A549 (cell line): Measurements from ENCODE around the gene LAPTM5. TPM values are rescaled to one million over a fixed set of nuclear protein-coding genes. Genes with fewer than 3 reads are reported as not detected.

Source experiments
- ATAC-seq, 2 experiments: fragments of 200-7000 bp in 1 of 2; fragments of >200 bp in 1 of 2; cut with Nextera tagmentation in 1 of 2; cut with Tn5 transposase in 1 of 2; 3 replicates each; pipeline versions ENCODE4 v1.8.0 to v1.9.1; 2018 to 2020; ENCODE audit warnings: mild to moderate bottlenecking in 1 of 2, moderate library complexity in 1 of 2
- CTCF ChIA-PET: fragments of 300-600 bp; sonication (Branson Sonifier 250); formaldehyde crosslinking; extraction: SDS; loops from one replicate; lab custom pipeline; 2021; ENCODE audit warnings: antibody characterized with exemption, inconsistent platforms; lab: Yijun Ruan, JAX
- POLR2A ChIA-PET: fragments of 350-600 bp; formaldehyde crosslinking; extraction: SDS; loops from one replicate; lab custom pipeline; 2021; ENCODE audit warnings: antibody characterized with exemption, inconsistent platforms; lab: Yijun Ruan, JAX
- DNase-seq, 2 experiments: peaks; one replicate each; pipeline versions ENCODE4 v3.0.0 to v3.0.0-alpha.2; 2011 to 2016; ENCODE audit warnings: low read depth in 1 of 2, low spot score in 1 of 2
- FAIRE-seq: peaks from 2 replicates; lab custom pipeline; 2011; peaks lifted over from hg19 to GRCh38; lab: Jason Lieb, UNC
- H3K27ac ChIP-seq, 2 experiments: fragments of >200 bp; sonication (Bioruptor Twin); formaldehyde crosslinking; 3 replicates each; pipeline ENCODE4 v1.5.1; 2016 to 2017
- H3K4me1 ChIP-seq: fragments of >200 bp; sonication (Bioruptor Twin); formaldehyde crosslinking; 3 replicates; pipeline ENCODE4 v1.6.1; 2016
- H3K4me2 ChIP-seq: fragments of >200 bp; sonication (Bioruptor Twin); formaldehyde crosslinking; 3 replicates; pipeline ENCODE4 v1.6.1; 2016
- H3K4me3 ChIP-seq: fragments of >200 bp; sonication (Bioruptor Twin); formaldehyde crosslinking; 3 replicates; pipeline ENCODE4 v1.5.1; 2016
- H3K9me3 ChIP-seq: fragments of >200 bp; sonication (Bioruptor Twin); formaldehyde crosslinking; 3 replicates; pipeline ENCODE4 v1.6.1; 2016
- ATOH8 ChIP-seq: fragments of 250-450 bp; sonication (Bioruptor Pico); IDR thresholded peaks from 2 replicates; pipeline ENCODE4 v1.5.0; 2020; ENCODE audit warnings: low read depth, mild to moderate bottlenecking, moderate library complexity
- CBX2 ChIP-seq: fragments of 200-600 bp; sonication (generic); IDR thresholded peaks from 2 replicates; pipeline ENCODE4 v1.6.1; 2016; ENCODE audit warnings: low read depth, mild to moderate bottlenecking, borderline replicate concordance
- CBX8 ChIP-seq: fragments of 200-600 bp; sonication (generic); IDR thresholded peaks from 2 replicates; pipeline ENCODE4 v1.6.1; 2016
- CHD2 ChIP-seq: fragments of 150-350 bp; IDR thresholded peaks from 2 replicates; pipeline ENCODE4 v1.6.1; 2014; ENCODE audit warnings: low read length; ENCODE audit not compliant: partially characterized antibody
- CHD4 ChIP-seq: fragments of 200-600 bp; sonication (generic); IDR thresholded peaks from 2 replicates; pipeline ENCODE4 v1.6.1; 2016; ENCODE audit warnings: antibody characterized with exemption, mild to moderate bottlenecking, borderline replicate concordance
- E2F6 ChIP-seq: IDR thresholded peaks from 2 replicates; pipeline ENCODE4 v1.6.1; 2012; ENCODE audit warnings: low read depth, borderline replicate concordance
- EHMT2 ChIP-seq: fragments of 200-600 bp; sonication (generic); IDR thresholded peaks from 2 replicates; pipeline ENCODE4 v1.6.1; 2016; ENCODE audit warnings: antibody characterized with exemption, low read depth, mild to moderate bottlenecking, moderate library complexity
- FOSB ChIP-seq: fragments of 250-450 bp; sonication (Bioruptor Pico); IDR thresholded peaks from 2 replicates; pipeline ENCODE4 v1.5.0; 2020; ENCODE audit warnings: mild to moderate bottlenecking, moderate library complexity
- FOXS1 ChIP-seq: fragments of 250-450 bp; sonication (Bioruptor Pico); IDR thresholded peaks from 2 replicates; pipeline ENCODE4 v1.5.0; 2020; ENCODE audit warnings: mild to moderate bottlenecking, moderate library complexity
- HMGXB4 ChIP-seq: fragments of 250-450 bp; sonication (Bioruptor Pico); IDR thresholded peaks from 2 replicates; pipeline ENCODE4 v1.5.0; 2021; ENCODE audit warnings: mild to moderate bottlenecking, moderate library complexity, borderline replicate concordance
- HOXB5 ChIP-seq: fragments of 250-450 bp; sonication (Bioruptor Pico); IDR thresholded peaks from 2 replicates; pipeline ENCODE4 v1.5.0; 2020; ENCODE audit warnings: mild to moderate bottlenecking, moderate library complexity
- KDM5A ChIP-seq: fragments of 200-600 bp; sonication (generic); IDR thresholded peaks from 2 replicates; pipeline ENCODE4 v1.6.1; 2016; ENCODE audit warnings: antibody characterized with exemption, mild to moderate bottlenecking
- MAFK ChIP-seq: fragments of 450-650 bp; IDR thresholded peaks from 2 replicates; pipeline ENCODE4 v1.6.1; 2014; ENCODE audit not compliant: partially characterized antibody
- MAX ChIP-seq: IDR thresholded peaks from 2 replicates; pipeline ENCODE4 v1.6.1; 2012
- MAZ ChIP-seq: fragments of 150-350 bp; IDR thresholded peaks from 2 replicates; pipeline ENCODE4 v1.6.1; 2014; ENCODE audit warnings: antibody characterized with exemption, low read depth, low read length, borderline replicate concordance
- NPAS2 ChIP-seq: fragments of 250-450 bp; sonication (Bioruptor Pico); IDR thresholded peaks from 2 replicates; pipeline ENCODE4 v1.8.0; 2022; ENCODE audit warnings: mild to moderate bottlenecking, moderate library complexity, borderline replicate concordance
- PBX3 ChIP-seq: IDR thresholded peaks from 2 replicates; pipeline ENCODE4 v1.6.1; 2012
- PHF8 ChIP-seq: fragments of 200-600 bp; sonication (generic); IDR thresholded peaks from 2 replicates; pipeline ENCODE4 v1.6.1; 2016; ENCODE audit warnings: low read depth, mild to moderate bottlenecking, antibody characterized with exemption, moderate library complexity, borderline replicate concordance
- RAD21 ChIP-seq, 2 experiments: fragments of >200 bp in 1 of 2; sonication (Bioruptor Twin) in 1 of 2; formaldehyde crosslinking in 1 of 2; IDR thresholded peaks in 1 of 2; conservative IDR thresholded peaks in 1 of 2; 2 replicates in 1 of 2; 3 replicates in 1 of 2; pipeline ENCODE4 v1.6.1; 2012 to 2018; ENCODE audit warnings: inconsistent platforms in 1 of 2
- RFX5 ChIP-seq: fragments of 450-650 bp; IDR thresholded peaks from 2 replicates; pipeline ENCODE4 v1.7.1; 2014; ENCODE audit warnings: antibody characterized with exemption, mild to moderate bottlenecking, moderate library complexity
- SMC3 ChIP-seq: fragments of >200 bp; sonication (Bioruptor Twin); formaldehyde crosslinking; IDR thresholded peaks from 3 replicates; pipeline ENCODE4 v1.6.1; 2018; ENCODE audit warnings: inconsistent platforms
- TFCP2L1 ChIP-seq: fragments of 250-450 bp; sonication (Bioruptor Pico); IDR thresholded peaks from 2 replicates; pipeline ENCODE4 v1.5.0; 2021; ENCODE audit warnings: mild to moderate bottlenecking
- TP53 ChIP-seq: fragments of 250-450 bp; sonication (Bioruptor Pico); IDR thresholded peaks from 2 replicates; pipeline ENCODE4 v1.5.0; 2021; ENCODE audit warnings: mild to moderate bottlenecking, moderate library complexity
- USF2 ChIP-seq: fragments of 450-650 bp; IDR thresholded peaks from 2 replicates; pipeline ENCODE4 v1.6.1; 2014; ENCODE audit warnings: antibody characterized with exemption
- ZC3H11A ChIP-seq: fragments of 450-650 bp; IDR thresholded peaks from 2 replicates; pipeline ENCODE4 v1.6.1; 2014; ENCODE audit warnings: antibody characterized with exemption, mild to moderate bottlenecking
- WGBS: methylation state at CpG from one replicate; pipeline ENCODE4 v1.1.6; 2017; ENCODE audit errors: missing lambda C conversion rate; 5-methylcytosine and 5-hydroxymethylcytosine counted together
- polyA plus RNA-seq, 4 experiments: library from polyadenylated mRNA; depleted of rRNA in 3 of 4; stranded (reverse); fragments of >200 nt; fragmentation: RNase III in 1 of 4; extraction: RNeasy Plus Mini Kit Qiagen cat#74134 plus additional on column Dnase treatment in 1 of 4; gene quantifications; 2 replicates in 3 of 4; 3 replicates in 1 of 4; pipeline ENCODE4 v1.2.3, GENCODE V29; 2011 to 2017

LAPTM5 gene
- polyA plus RNA-seq, 2 of the 4 experiments (the other 2 are of a cell fraction): 0.06 to 0.22 TPM

- ATAC-seq (no peak), DNase-seq (no peak), FAIRE-seq (no peak)
- H3K4me1 ChIP-seq: no peaks in the 10 kb centered on the region
- no peak overlapping the region for H3K4me3 ChIP-seq
- POLR2A ChIA-PET: no interaction called here
- CTCF ChIA-PET: interaction anchor here (10.6 kb wide), 1 partner anchor 53 kb away, joined by 251 read pairs; the partner anchor contains the start of gene MATN1
- no peaks in the 10 kb centered on the region for H3K9me3 ChIP-seq
- no peak overlapping the region for H3K4me2 ChIP-seq
- TF ChIP-seq SMC3 (no peak), KDM5A (no peak), ATOH8 (no peak), USF2 (no peak), HMGXB4 (CRISPR knock-in tag) (no peak), NPAS2 (CRISPR knock-in tag) (no peak), TFCP2L1 (no peak), ZC3H11A (no peak), PBX3 (no peak), E2F6 (no peak), EHMT2 (no peak), FOXS1 (no peak), HOXB5 (no peak), PHF8 (no peak), CHD4 (no peak), CBX2 (no peak), CHD2 (no peak), MAZ (no peak), RAD21 (conservative IDR thresholded peaks at IDR 0.05 in 1 of 2, IDR thresholded peaks at IDR 0.05 in 1 of 2) (no peak)
- 77% methylated on average over 14 of the region's 18 CpGs for WGBS
- H3K27ac ChIP-seq: no peak overlapping the region
These were observed 18.8 kb upstream of the LAPTM5 start for GRCh38 chr1:30776097-30777059.

GRCh38 chr1:30775433-30775975 lies 17.9 kb upstream of the LAPTM5 start:
- Histone ChIP-seq H3K27ac (no peak overlapping the region), H3K4me1 (no peaks in the 10 kb centered on the region), H3K9me3 (no peaks in the 10 kb centered on the region), H3K4me3 (no peak overlapping the region), H3K4me2 (no peak overlapping the region)
- ChIA-PET POLR2A (no interaction called here), CTCF (interaction anchor here (10.6 kb wide), 1 partner anchor 52 kb away, joined by 251 read pairs; the partner anchor contains the start of gene MATN1)
- 76% methylated on average over 7 of the region's 12 CpGs for WGBS
- DNase-seq (no peak), FAIRE-seq (no peak), ATAC-seq (no peak)
- TF ChIP-seq RFX5 (no peak), PBX3 (no peak), TP53 (no peak), MAX (no peak), CHD4 (no peak), FOSB (no peak), MAFK (no peak), HMGXB4 (CRISPR knock-in tag) (no peak), CBX8 (no peak), E2F6 (no peak), CBX2 (no peak), HOXB5 (no peak)
